HepG2 (cell line): ENCODE measurements around the gene RNF8. TPM values are rescaled to one million over a fixed set of nuclear protein-coding genes. Genes with fewer than 3 reads are reported as not detected.

Experiments
- ATAC-seq: fragments of 200-7000 bp; cut with Tn5 transposase; 3 replicates; pipeline ENCODE4 v1.9.1; 2020; ENCODE audit warnings: mild to moderate bottlenecking, moderate library complexity
- BruUV-seq: library from RNA; stranded (reverse); fragments of 400-500 nt; replicated peaks from 2 replicates; lab custom pipeline; 2021; lab: Mats Ljungman, UMichigan
- CTCF ChIA-PET: fragments of 300-600 bp; formaldehyde crosslinking; extraction: SDS; loops from one replicate; lab custom pipeline; 2021; ENCODE audit warnings: low total read pairs, inconsistent platforms, low intra/inter-chr PET ratio; lab: Yijun Ruan, JAX
- POLR2A ChIA-PET: fragments of 350-600 bp; sonication (Branson Sonifier 250); formaldehyde crosslinking; loops from one replicate; lab custom pipeline; 2020; ENCODE audit warnings: antibody characterized with exemption, inconsistent platforms; lab: Yijun Ruan, JAX
- DNase-seq: peaks from one replicate; pipeline ENCODE4 v3.0.0-alpha.2; 2015; ENCODE audit warnings: low spot score
- FAIRE-seq: peaks from 3 replicates; lab custom pipeline; 2011; peaks lifted over from hg19 to GRCh38; lab: Jason Lieb, UNC
- H2AFZ ChIP-seq: one replicate; pipeline ENCODE4 v1.6.1; 2011; ENCODE audit warnings: low read length, inconsistent platforms
- H3K27ac ChIP-seq: fragments of 300-600 bp; 3 replicates; pipeline ENCODE4 v1.8.0; 2011; ENCODE audit warnings: mixed run types, mild to moderate bottlenecking, mixed read lengths, low read length, inconsistent platforms; ENCODE audit not compliant: insufficient read depth; ENCODE audit errors: extremely low read length
- H3K27me3 ChIP-seq, 2 experiments: fragments of 200-600 bp in 1 of 2; 2 replicates in 1 of 2; 3 replicates in 1 of 2; pipeline versions ENCODE4 v1.6.0 to v1.8.0; 2011; ENCODE audit warnings: low read length in 2 of 2, mild to moderate bottlenecking in 2 of 2, moderate library complexity in 2 of 2, inconsistent platforms in 1 of 2; ENCODE audit not compliant: insufficient read depth in 2 of 2, control insufficient read depth in 1 of 2
- H3K36me3 ChIP-seq, 2 experiments: fragments of 200-600 bp in 1 of 2; replicated peaks in 1 of 2; 2 replicates in 1 of 2; 3 replicates in 1 of 2; pipeline versions ENCODE4 v1.5.1 to v1.8.0; 2011; ENCODE audit warnings: low read length in 2 of 2, inconsistent platforms in 1 of 2; ENCODE audit not compliant: insufficient read depth in 2 of 2, control insufficient read depth in 1 of 2
- H3K4me1 ChIP-seq: 2 replicates; pipeline ENCODE4 v1.5.1; 2012; ENCODE audit warnings: low read length, inconsistent platforms; ENCODE audit not compliant: insufficient read depth
- H3K4me2 ChIP-seq: 2 replicates; pipeline ENCODE4 v1.6.0; 2011; ENCODE audit warnings: low read depth, low read length, inconsistent platforms
- H3K4me3 ChIP-seq, 3 experiments: fragments of 200-600 bp in 1 of 3; sonication (generic), shearing (Covaris generic) in 1 of 3; replicated peaks in 1 of 3; 2 replicates each; pipeline ENCODE4 v1.5.1; 2011 to 2016; ENCODE audit warnings: low read length in 3 of 3, inconsistent platforms in 2 of 3, low read depth in 2 of 3, mild to moderate bottlenecking in 2 of 3, control low read depth in 1 of 3, mixed read lengths in 1 of 3; ENCODE audit not compliant: insufficient read depth in 1 of 3
- H3K79me2 ChIP-seq: one replicate; pipeline ENCODE4 v1.6.1; 2011; ENCODE audit warnings: low read length, inconsistent platforms; ENCODE audit not compliant: insufficient read depth
- H3K9ac ChIP-seq: 2 replicates; pipeline ENCODE4 v1.6.0; 2011; ENCODE audit warnings: mild to moderate bottlenecking, low read depth, low read length, inconsistent platforms; ENCODE audit not compliant: insufficient read depth
- H3K9me3 ChIP-seq: 2 replicates; pipeline ENCODE4 v1.5.1; 2012; ENCODE audit warnings: mild to moderate bottlenecking, low read length
- H4K20me1 ChIP-seq: 2 replicates; pipeline ENCODE4 v1.6.0; 2011; ENCODE audit warnings: inconsistent platforms, mild to moderate bottlenecking, low read length, moderate library complexity; ENCODE audit not compliant: insufficient read depth
- BRD4 ChIP-seq: sonication (generic); formaldehyde crosslinking; IDR thresholded peaks from 2 replicates; pipeline ENCODE4 v1.4.0; 2020; ENCODE audit warnings: missing genetic modification reagents
- EEA1 ChIP-seq: sonication (generic); formaldehyde crosslinking; IDR thresholded peaks from 2 replicates; pipeline ENCODE4 v1.5.1; 2020; ENCODE audit warnings: mild to moderate bottlenecking, missing genetic modification reagents, borderline replicate concordance
- ESRRA ChIP-seq: sonication (generic); formaldehyde crosslinking; IDR thresholded peaks from 2 replicates; pipeline ENCODE4 v1.5.1; 2020; ENCODE audit warnings: mild to moderate bottlenecking, low read depth, missing genetic modification reagents
- ONECUT2 ChIP-seq: sonication (generic); formaldehyde crosslinking; IDR thresholded peaks from 2 replicates; pipeline ENCODE4 v1.4.0; 2020; ENCODE audit warnings: missing genetic modification reagents
- ZNF317 ChIP-seq: sonication (generic); formaldehyde crosslinking; IDR thresholded peaks from 2 replicates; pipeline ENCODE4 v1.5.0; 2020; ENCODE audit warnings: mild to moderate bottlenecking, missing genetic modification reagents
- ZNF530 ChIP-seq: sonication (generic); formaldehyde crosslinking; IDR thresholded peaks from 2 replicates; pipeline ENCODE4 v1.5.0; 2020; ENCODE audit warnings: low read depth, mild to moderate bottlenecking, missing genetic modification reagents
- ZNF572 ChIP-seq: sonication (generic); formaldehyde crosslinking; IDR thresholded peaks from 2 replicates; pipeline ENCODE4 v1.5.1; 2020; ENCODE audit warnings: mild to moderate bottlenecking, missing genetic modification reagents
- ZNF652 ChIP-seq: IDR thresholded peaks from 2 replicates; pipeline ENCODE4 v1.6.1; 2016; ENCODE audit warnings: low read depth, borderline replicate concordance
- WGBS: methylation state at CpG from one replicate; pipeline ENCODE4 v1.1.6; 2017; ENCODE audit warnings: low lambda C conversion rate; 5-methylcytosine and 5-hydroxymethylcytosine counted together
- in situ Hi-C: cut with HindIII; loops from 2 replicates; pipeline ENCODE4 v1.10.0; 2017; ENCODE audit warnings: low pct_unique_long_range_greater_than_20kb; ENCODE audit not compliant: extremely low pct_ligation_motif_present
- intact Hi-C: fragments of 100-400 bp; cut with micrococcal nuclease; formaldehyde crosslinking; loops from one replicate; pipeline ENCODE4 v1.10.0; 2022; ENCODE audit not compliant: unreplicated experiment
- polyA plus RNA-seq, 8 experiments: library from polyadenylated mRNA; depleted of rRNA in 3 of 8; stranded (reverse) in 7 of 8; unstranded in 1 of 8; fragments of >200 nt; fragmentation: Illumina TruSeq in 4 of 8; extraction: Trizol in 4 of 8; gene quantifications; 2 replicates each; pipeline versions ENCODE4 v1.2.1 to v1.2.3, GENCODE V29; 2011 to 2016; ENCODE audit warnings: low read depth in 4 of 8, missing spikeins in 1 of 8, mixed read lengths in 1 of 8; ENCODE audit not compliant: insufficient read depth in 1 of 8
- total RNA-seq, 5 experiments: library from RNA; depleted of rRNA; stranded (reverse); fragments of >200 nt; fragmentation: Illumina TruSeq; extraction: Trizol; gene quantifications; 2 replicates each; pipeline ENCODE4 v1.2.3, GENCODE V29; 2016; ENCODE audit warnings: low read depth in 1 of 5

Gene RNF8
- total and polyA plus RNA-seq, 2 of the 13 experiments (the other 11 are each of a cell fraction or from before 2014, with no cell fraction given), result 21.8 to 47.6 TPM

DNA sequence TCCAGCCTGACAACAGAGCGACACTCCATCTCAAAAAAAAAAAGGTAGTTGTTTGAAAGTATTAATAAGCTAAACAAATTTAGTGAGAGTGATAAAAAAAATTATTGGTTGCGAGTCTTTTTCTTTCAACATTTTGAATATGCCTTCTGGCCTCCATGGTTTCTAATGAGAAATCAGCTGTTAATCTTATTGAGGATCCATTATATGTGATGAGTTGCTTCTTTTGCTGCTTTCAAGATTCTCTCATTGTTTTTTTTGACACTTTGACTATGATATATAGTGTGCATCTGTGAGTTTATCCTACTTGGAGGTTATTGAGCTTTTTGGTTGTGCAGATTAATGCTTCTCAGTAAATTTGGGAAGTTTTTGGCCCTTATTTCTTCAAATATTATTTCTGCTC is 63.6 kb downstream of the RNF8 start:
- TF ChIP-seq ZNF530 (CRISPR knock-in tag) (no peak), ZNF317 (CRISPR knock-in tag) (peak; percentile 94)
- in situ Hi-C loops (no loop called here), intact Hi-C loops (no loop called here)
- Histone ChIP-seq H3K27ac (no peak overlapping the region), H3K9me3 (no peaks in the 10 kb centered on the region), H2AFZ (no peak overlapping the region), H4K20me1 (no peaks in the 10 kb centered on the region), H3K27me3 (no peaks in the 10 kb centered on the region; a peak in 1 of 5 replicates), H3K4me3 (no peak overlapping the region), H3K79me2 (no peaks in the 10 kb centered on the region), H3K9ac (no peak overlapping the region), H3K4me2 (no peak overlapping the region), H3K4me1 (no peaks in the 10 kb centered on the region), H3K36me3 (no peaks in the 10 kb centered on the region)
- FAIRE-seq (no peak), DNase-seq (no peak), ATAC-seq (no peak)
- WGBS, result 74% methylated on average over 2 of the region's 2 CpGs
- BruUV-seq, result no TSS peak
- POLR2A ChIA-PET, result no interaction called here
- CTCF ChIA-PET, result no interaction called here

DNA sequence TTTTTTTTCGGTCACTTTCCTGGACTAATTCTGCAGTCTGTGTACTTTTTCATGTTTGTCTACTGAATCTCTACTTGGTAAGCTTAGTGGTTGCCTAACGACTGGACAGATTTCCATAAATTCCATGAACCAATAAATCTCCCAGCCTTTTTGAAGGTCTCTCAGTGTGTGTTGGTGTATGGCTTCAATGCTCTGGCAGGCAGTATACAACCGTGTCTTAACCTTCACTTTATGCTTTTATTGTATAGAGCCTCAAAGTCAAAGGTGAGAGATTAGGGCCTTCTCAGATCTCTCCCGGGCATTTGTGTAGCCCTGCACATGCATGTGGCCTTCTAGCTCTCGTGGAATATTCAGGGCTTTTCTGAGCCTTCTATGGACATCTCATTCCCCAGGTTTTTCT is 64.9 kb downstream of the RNF8 start:
- CTCF ChIA-PET, result no interaction called here
- intact Hi-C loops, result no loop called here
- TF ChIP-seq BRD4 (CRISPR knock-in tag), result no peak
- no peak for TF ChIP-seq ZNF652 (CRISPR knock-in tag)
- no peak for TF ChIP-seq ONECUT2
- TF ChIP-seq ZNF572 (CRISPR knock-in tag), result no peak
- no peak for TF ChIP-seq ESRRA
- TF ChIP-seq EEA1 (CRISPR knock-in tag), result no peak

More for the DNA sequence above, 64.9 kb downstream of the RNF8 start:
- no peak for DNase-seq
- no TSS peak for BruUV-seq
- Histone ChIP-seq H2AFZ (no peak overlapping the region), H3K4me1 (no peaks in the 10 kb centered on the region), H3K9me3 (no peaks in the 10 kb centered on the region), H3K27me3 (no peaks in the 10 kb centered on the region; a peak in 1 of 5 replicates), H3K36me3 (no peaks in the 10 kb centered on the region), H3K27ac (no peak overlapping the region), H4K20me1 (no peaks in the 10 kb centered on the region), H3K4me3 (no peak overlapping the region), H3K9ac (no peak overlapping the region), H3K4me2 (no peak overlapping the region), H3K79me2 (no peaks in the 10 kb centered on the region)
- POLR2A ChIA-PET, result interaction anchor here (0.7 to 1.0 kb wide), 2 partner anchors 14 to 49 kb away, joined by 3 read pairs; partner anchors contain the start of gene CMTR1
- ATAC-seq, result peak; percentile 42
- FAIRE-seq, result no peak
- in situ Hi-C loops, result no loop called here
- WGBS, result 6% methylated on average over 5 of the region's 5 CpGs
